HG02678 (cell line): ENCODE measurements around the gene YBEY.

Source experiments
- ATAC-seq: cut with Tn5 transposase; IDR thresholded peaks from one replicate; pipeline ENCODE4 v1.9.1; 2021; ENCODE audit warnings: mild to moderate bottlenecking, moderate library complexity; ENCODE audit not compliant: unreplicated experiment

Gene YBEY

GRCh38 chr21:46264046-46264689 lies 22.0 kb upstream of the YBEY start:
- no peak for ATAC-seq

- no peak for ATAC-seq
Measured at GRCh38 chr21:46264690-46265144, 21.4 kb upstream of the YBEY start.

- ATAC-seq: no peak
Measured at GRCh38 chr21:46265736-46266525, 20.2 kb upstream of the YBEY start.

- ATAC-seq: no peak
Measured at GRCh38 chr21:46266946-46267345, 19.2 kb upstream of the YBEY start.

- no peak for ATAC-seq
Measured at GRCh38 chr21:46268371-46268770, 17.8 kb upstream of the YBEY start.

GRCh38 chr21:46269466-46269865 lies 16.7 kb upstream of the YBEY start:
- no peak for ATAC-seq

- no peak for ATAC-seq
Measured at GRCh38 chr21:46273341-46273740, 12.8 kb upstream of the YBEY start.

GRCh38 chr21:46274797-46275390 lies 11.2 kb upstream of the YBEY start:
- no peak for ATAC-seq

GRCh38 chr21:46284077-46284644 lies 2.0 kb upstream of the YBEY start:
- ATAC-seq: no peak

- ATAC-seq: no peak
Measured at GRCh38 chr21:46284733-46285132, 1.4 kb upstream of the YBEY start.

- no peak for ATAC-seq
Measured at GRCh38 chr21:46285206-46285661, 908 bp upstream of the YBEY start, which contains the start of gene MCM3AP. MCM3AP (minus strand) TSS chr21:46285611; CDS start chr21:46285286, 325 bp downstream.

- ATAC-seq: no peak
Measured at GRCh38 chr21:46286648-46287002, 483 bp downstream of the YBEY start.

- no peak for ATAC-seq
Measured at GRCh38 chr21:46287541-46287940, 1.4 kb downstream of the YBEY start.

GRCh38 chr21:46289655-46290179 lies 3.6 kb downstream of the YBEY start:
- ATAC-seq: no peak

GRCh38 chr21:46291561-46291960 lies 5.4 kb downstream of the YBEY start:
- ATAC-seq: no peak

- no peak for ATAC-seq
Measured at GRCh38 chr21:46294647-46295176, 8.6 kb downstream of the YBEY start.

- no peak for ATAC-seq
Measured at GRCh38 chr21:46295177-46295770, 9.1 kb downstream of the YBEY start.

- ATAC-seq: peak; percentile 72
Measured at GRCh38 chr21:46295996-46296752, 10.0 kb downstream of the YBEY start.

- no peak for ATAC-seq
Measured at GRCh38 chr21:46297338-46298271, 11.5 kb downstream of the YBEY start.
